ENCODE results near the gene SRRM4. TPM values are rescaled to one million over a fixed set of nuclear protein-coding genes. Genes with fewer than 3 reads are reported as not detected.

Gene SRRM4
- total and polyA plus RNA-seq, 12 donors, result 0.06 to 0.49 (median 0.29) TPM

GRCh38 chr12:119044094-119044493, 62.8 kb downstream of the SRRM4 start:
- TF ChIP-seq, protein P1, sequence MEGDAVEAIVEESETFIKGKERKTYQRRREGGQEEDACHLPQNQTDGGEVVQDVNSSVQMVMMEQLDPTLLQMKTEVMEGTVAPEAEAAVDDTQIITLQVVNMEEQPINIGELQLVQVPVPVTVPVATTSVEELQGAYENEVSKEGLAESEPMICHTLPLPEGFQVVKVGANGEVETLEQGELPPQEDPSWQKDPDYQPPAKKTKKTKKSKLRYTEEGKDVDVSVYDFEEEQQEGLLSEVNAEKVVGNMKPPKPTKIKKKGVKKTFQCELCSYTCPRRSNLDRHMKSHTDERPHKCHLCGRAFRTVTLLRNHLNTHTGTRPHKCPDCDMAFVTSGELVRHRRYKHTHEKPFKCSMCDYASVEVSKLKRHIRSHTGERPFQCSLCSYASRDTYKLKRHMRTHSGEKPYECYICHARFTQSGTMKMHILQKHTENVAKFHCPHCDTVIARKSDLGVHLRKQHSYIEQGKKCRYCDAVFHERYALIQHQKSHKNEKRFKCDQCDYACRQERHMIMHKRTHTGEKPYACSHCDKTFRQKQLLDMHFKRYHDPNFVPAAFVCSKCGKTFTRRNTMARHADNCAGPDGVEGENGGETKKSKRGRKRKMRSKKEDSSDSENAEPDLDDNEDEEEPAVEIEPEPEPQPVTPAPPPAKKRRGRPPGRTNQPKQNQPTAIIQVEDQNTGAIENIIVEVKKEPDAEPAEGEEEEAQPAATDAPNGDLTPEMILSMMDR (IDR thresholded peaks at IDR 0.05), result no peak
- H3K4me3 ChIP-seq, result no peak overlapping the region
- H3K36me3 ChIP-seq, result no peaks in the 10 kb centered on the region
- no peak for ATAC-seq
- intact Hi-C loops (cut with DNase I), result no loop called here
- peaks cover 0 to 8% (median 0%) of the 10 kb centered on the region in 11 donors for H3K9me3 ChIP-seq
- WGBS, 2 donors, result 88% methylated on average over 6 of the region's 6 CpGs
- no peaks in the 10 kb centered on the region for H3K4me1 ChIP-seq
- no peak for DNase-seq
- H3K27me3 ChIP-seq, result peaks cover 0 to 25% (median 6%) of the 10 kb centered on the region in 7 donors
- no peak overlapping the region for H3K27ac ChIP-seq

DNA sequence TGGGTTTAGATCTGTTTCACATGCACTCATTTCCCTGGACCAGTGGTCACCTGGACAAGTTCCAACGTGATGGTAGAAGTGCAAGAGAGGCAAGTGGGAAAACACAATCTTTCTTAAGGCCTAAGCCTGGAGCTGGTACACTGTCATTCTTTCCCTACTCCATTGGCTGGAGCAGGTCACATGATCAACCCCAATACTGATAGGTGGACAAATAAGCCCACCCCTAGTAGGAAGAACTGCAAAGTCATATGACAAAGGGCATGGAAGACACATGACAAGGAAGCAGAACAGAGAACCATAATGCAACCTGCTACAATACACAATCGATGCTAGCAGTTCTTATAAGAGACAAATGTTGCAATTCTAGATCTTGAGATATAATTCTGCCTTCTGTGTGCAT, 66.3 kb downstream of the SRRM4 start:
- Histone ChIP-seq H3K36me3 (no peaks in the 10 kb centered on the region), H3K27me3 (peaks cover 0 to 16% (median 0%) of the 10 kb centered on the region in 7 donors), H3K4me3 (no peak overlapping the region), H3K9me3 (peaks cover 0 to 19% (median 0%) of the 10 kb centered on the region in 11 donors), H3K27ac (no peak overlapping the region), H3K4me1 (no peaks in the 10 kb centered on the region)
- intact Hi-C loops (cut with DNase I), result no loop called here
- 69 to 77% methylated on average over 2 of the region's 2 CpGs for WGBS, 2 donors
- TF ChIP-seq, protein P1 (IDR thresholded peaks at IDR 0.05), result no peak
- no peak for DNase-seq
- no peak for ATAC-seq

GRCh38 chr12:119050663-119051062, 69.3 kb downstream of the SRRM4 start:
- peaks cover 0 to 7% (median 0%) of the 10 kb centered on the region in 7 donors for H3K27me3 ChIP-seq
- DNase-seq (no peak), ATAC-seq (no peak)
- intact Hi-C loops (cut with DNase I), result no loop called here
- H3K9me3 ChIP-seq, result peaks cover 0 to 19% (median 0%) of the 10 kb centered on the region in 11 donors
- H3K4me1 ChIP-seq, result no peaks in the 10 kb centered on the region
- H3K4me3 ChIP-seq, result no peak overlapping the region
- TF ChIP-seq, protein P1 (IDR thresholded peaks at IDR 0.05), result no peak
- H3K36me3 ChIP-seq, result no peaks in the 10 kb centered on the region
- H3K27ac ChIP-seq, result no peak overlapping the region

DNA sequence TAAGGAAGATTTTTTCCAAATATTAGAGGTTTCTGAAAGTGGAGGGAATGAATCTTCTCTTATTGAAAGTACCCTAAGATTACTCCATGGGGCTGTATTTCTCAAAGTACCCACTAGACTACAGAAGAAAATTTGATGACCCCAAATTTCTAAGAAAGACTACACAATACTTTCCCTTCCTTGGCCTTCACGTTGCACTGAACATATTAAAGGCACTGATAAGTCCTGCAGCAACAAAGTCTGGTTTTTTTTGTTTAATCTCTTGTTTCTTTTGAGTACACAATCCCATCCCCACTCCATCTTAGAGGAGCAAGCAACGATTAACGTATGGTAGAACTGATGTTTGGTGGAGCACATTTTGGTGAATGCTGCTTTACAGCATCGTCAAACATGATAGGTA, 70.1 kb downstream of the SRRM4 start:
- peaks cover 0 to 7% (median 0%) of the 10 kb centered on the region in 7 donors for H3K27me3 ChIP-seq
- no peak overlapping the region for H3K27ac ChIP-seq
- TF ChIP-seq, protein P1 (IDR thresholded peaks at IDR 0.05), result no peak
- no peaks in the 10 kb centered on the region for H3K36me3 ChIP-seq
- peaks cover 0 to 19% (median 0%) of the 10 kb centered on the region in 11 donors for H3K9me3 ChIP-seq
- DNase-seq, result no peak
- no peak for ATAC-seq
- H3K4me3 ChIP-seq, result no peak overlapping the region
- no peaks in the 10 kb centered on the region for H3K4me1 ChIP-seq
- intact Hi-C loops (cut with DNase I), result no loop called here
- WGBS, 2 donors, result 77 to 86% methylated on average over 4 of the region's 4 CpGs

All from heart right ventricle (tissue), 16 donors.